Endothelial cell of umbilical vein (primary cell): ENCODE results near the gene NME4. TPM values are rescaled to one million over a fixed set of nuclear protein-coding genes. Genes with fewer than 3 reads are reported as not detected.

ENCODE experiments used
- Bru-seq: library from RNA; stranded (reverse); fragments of 400-500 nt; gene quantifications from one replicate; lab custom pipeline; 2021; lab: Mats Ljungman, UMichigan
- BruChase-seq, 2 experiments: library from RNA; stranded (reverse); fragments of 400-500 nt; gene quantifications; one replicate each; lab custom pipeline; 2021; lab: Mats Ljungman, UMichigan
- BruUV-seq: library from RNA; stranded (reverse); fragments of 400-500 nt; replicated peaks from 2 replicates; lab custom pipeline; 2021; lab: Mats Ljungman, UMichigan
- CTCF ChIA-PET: fragments of 300-600, 350-600 bp; sonication (Branson Sonifier 250); formaldehyde crosslinking; loops from one replicate; lab custom pipeline; 2021; ENCODE audit warnings: antibody characterized with exemption, inconsistent platforms; lab: Charles Lee
- POLR2A ChIA-PET: fragments of 300-600, 350-600 bp; sonication (Branson Sonifier 250); formaldehyde crosslinking; loops from one replicate; lab custom pipeline; 2021; ENCODE audit warnings: antibody characterized with exemption, inconsistent platforms; lab: Charles Lee
- DNase-seq: peaks from one replicate; pipeline ENCODE4 v3.0.0-alpha.2; 2011; ENCODE audit warnings: low read depth, low spot score
- FAIRE-seq: peaks from 2 replicates; lab custom pipeline; 2011; peaks lifted over from hg19 to GRCh38; lab: Jason Lieb, UNC
- H2AFZ ChIP-seq: 2 replicates; pipeline ENCODE4 v1.6.0; 2012; ENCODE audit warnings: low read depth, low read length, control low read depth, inconsistent platforms
- H3K27ac ChIP-seq: 2 replicates; pipeline ENCODE4 v1.5.1; 2011; ENCODE audit warnings: low read depth, mild to moderate bottlenecking, control low read depth, low read length, moderate library complexity; ENCODE audit not compliant: insufficient read depth
- H3K27me3 ChIP-seq, 2 experiments: 2 replicates each; pipeline versions ENCODE4 v1.6.0 to v1.6.1; 2011; ENCODE audit warnings: low read length in 2 of 2, mixed read lengths in 1 of 2; ENCODE audit not compliant: control insufficient read depth in 2 of 2, insufficient read depth in 2 of 2
- H3K36me3 ChIP-seq, 2 experiments: 2 replicates in 1 of 2; 3 replicates in 1 of 2; pipeline ENCODE4 v1.5.1; 2011; ENCODE audit warnings: low read length in 2 of 2, mild to moderate bottlenecking in 1 of 2, moderate library complexity in 1 of 2; ENCODE audit not compliant: control insufficient read depth in 2 of 2, insufficient read depth in 2 of 2; ENCODE audit errors: extremely low read depth in 1 of 2
- H3K4me1 ChIP-seq: 3 replicates; pipeline ENCODE4 v1.5.1; 2011; ENCODE audit warnings: mild to moderate bottlenecking, low read length; ENCODE audit not compliant: control insufficient read depth, insufficient read depth; ENCODE audit errors: extremely low read depth
- H3K4me2 ChIP-seq: 2 replicates; pipeline ENCODE4 v1.6.1; 2011; ENCODE audit warnings: low read length, control low read depth, mixed read lengths; ENCODE audit not compliant: insufficient read depth
- H3K4me3 ChIP-seq, 3 experiments: fragments of 200-600 bp in 1 of 3; sonication (generic), shearing (Covaris generic) in 1 of 3; replicated peaks in 1 of 3; 2 replicates each; pipeline ENCODE4 v1.5.1; 2011 to 2016; ENCODE audit warnings: control low read depth in 3 of 3, low read length in 3 of 3, mild to moderate bottlenecking in 2 of 3, inconsistent platforms in 1 of 3, low read depth in 1 of 3, moderate library complexity in 1 of 3; ENCODE audit not compliant: insufficient read depth in 1 of 3
- H3K79me2 ChIP-seq: 2 replicates; pipeline ENCODE4 v1.6.0; 2012; ENCODE audit warnings: low read length, inconsistent platforms; ENCODE audit not compliant: control insufficient read depth, insufficient read depth
- H3K9ac ChIP-seq: replicated peaks from 2 replicates; pipeline ENCODE3; 2011; ENCODE audit warnings: low read length, control low read depth; ENCODE audit not compliant: insufficient read depth; ENCODE audit errors: extremely low read depth
- H3K9me1 ChIP-seq: replicated peaks from 3 replicates; pipeline ENCODE4 v1.6.0; 2011; ENCODE audit warnings: mild to moderate bottlenecking, low read length; ENCODE audit not compliant: control insufficient read depth, insufficient read depth; ENCODE audit errors: extremely low read depth
- H3K9me3 ChIP-seq: replicated peaks from 2 replicates; pipeline ENCODE4 v1.5.1; 2012; ENCODE audit warnings: low read length, inconsistent platforms; ENCODE audit not compliant: control insufficient read depth, insufficient read depth
- H4K20me1 ChIP-seq: replicated peaks from 2 replicates; pipeline ENCODE3; 2011; ENCODE audit warnings: mild to moderate bottlenecking, low read length; ENCODE audit not compliant: control insufficient read depth, insufficient read depth; ENCODE audit errors: extremely low read depth
- EZH2 ChIP-seq: IDR thresholded peaks from 2 replicates; pipeline ENCODE4 v1.6.1; 2012; ENCODE audit warnings: borderline replicate concordance, low read depth, mild to moderate bottlenecking, moderate library complexity, low read length, inconsistent platforms; ENCODE audit not compliant: severe bottlenecking
- FOS ChIP-seq: IDR thresholded peaks from 2 replicates; pipeline ENCODE4 v1.6.1; 2011; ENCODE audit warnings: mild to moderate bottlenecking, low read length, moderate library complexity, borderline replicate concordance; ENCODE audit not compliant: insufficient read depth
- GATA2 ChIP-seq: IDR thresholded peaks from 2 replicates; pipeline ENCODE4 v1.7.0; 2011; ENCODE audit warnings: low read depth, mild to moderate bottlenecking, moderate library complexity, mixed read lengths, low read length; ENCODE audit not compliant: insufficient read length, insufficient read depth
- JUN ChIP-seq: IDR thresholded peaks from 2 replicates; pipeline ENCODE4 v1.6.1; 2011; ENCODE audit warnings: borderline replicate concordance, low read depth; ENCODE audit not compliant: insufficient read length, insufficient read depth
- MYC ChIP-seq: IDR thresholded peaks from one replicate; pipeline ENCODE4 v1.6.1; 2011; ENCODE audit warnings: mild to moderate bottlenecking, low read depth, low read length
- POLR2A ChIP-seq: IDR thresholded peaks from 2 replicates; pipeline ENCODE4 v1.6.1; 2012; ENCODE audit warnings: low read depth, mild to moderate bottlenecking, control low read depth, low read length
- POLR2AphosphoS5 ChIP-seq: IDR thresholded peaks from 2 replicates; pipeline ENCODE4 v1.6.1; 2012; ENCODE audit warnings: low read depth, mild to moderate bottlenecking, control low read depth, low read length, moderate library complexity; ENCODE audit not compliant: insufficient read depth
- dilution Hi-C: fragments of 300-500 bp; cut with MboI; formaldehyde crosslinking; loops from one replicate; pipeline ENCODE4 v1.15.0; 2019; ENCODE audit warnings: low sequenced_read_pairs; ENCODE audit not compliant: extremely low pct_ligation_motif_present
- intact Hi-C: fragments of 100-400 bp; cut with micrococcal nuclease; formaldehyde crosslinking; loops from one replicate; pipeline ENCODE4 v1.10.0; 2022
- long read RNA-seq: library from polyadenylated mRNA; stranded (forward); transcript quantifications from one replicate; pipeline ENCODE4 v2.0.0, GENCODE V29; 2021
- polyA minus RNA-seq, 3 experiments: library from RNA; depleted of rRNA, polyadenylated mRNA; stranded (reverse); fragments of >200 nt; gene quantifications; 1 replicate in 1 of 3; 2 replicates in 2 of 3; pipeline ENCODE4 v1.2.3, GENCODE V29; 2011
- polyA plus RNA-seq, 4 experiments: library from polyadenylated mRNA; depleted of rRNA in 3 of 4; stranded (reverse) in 3 of 4; unstranded in 1 of 4; fragments of >200 nt; gene quantifications; 2 replicates each; pipeline versions ENCODE4 v1.2.1 to v1.2.3, GENCODE V29; 2011 to 2012; ENCODE audit warnings: missing spikeins in 1 of 4
- total RNA-seq: library from RNA; stranded (reverse); gene quantifications from 2 replicates; pipeline ENCODE4 v1.2.3, GENCODE V29; 2021
- TF ChIP-seq, protein P1 (sequence below), 2 donors: IDR thresholded peaks; 1 replicate in 1 of 2; 2 replicates in 1 of 2; pipeline ENCODE4 v1.5.1; 2011; ENCODE audit warnings: low read length in 2 of 2, mild to moderate bottlenecking in 2 of 2, moderate library complexity in 2 of 2, control low read depth in 1 of 2, inconsistent platforms in 1 of 2, low read depth in 1 of 2; ENCODE audit not compliant: insufficient read depth in 1 of 2; ENCODE audit errors: extremely low read depth in 1 of 2
- TF ChIP-seq, protein P2 (sequence below): IDR thresholded peaks from 2 replicates; pipeline ENCODE4 v1.6.1; 2011; ENCODE audit not compliant: insufficient read depth, insufficient read length

The NME4 gene
- total RNA-seq (166 and 170 TPM in 2 replicates), polyA plus RNA-seq (264 and 412 TPM in 2 replicates), polyA minus RNA-seq (70.2 and 79.0 TPM in 2 replicates), Bru-seq, nascent RNA (percentile 58 among the genes with signal in this experiment), BruChase-seq, experiment 1, labeled RNA remaining after a 6-hour chase (percentile 86 among the genes with signal in this experiment), BruChase-seq, experiment 2, labeled RNA remaining after a 2-hour chase (percentile 69 among the genes with signal in this experiment)
- polyA plus RNA-seq (2011; cell fraction: cytosol; rRNA removed): 190 and 214 TPM in 2 replicates
- 111 and 145 TPM in 2 replicates for polyA plus RNA-seq (2011; cell fraction: nucleus; rRNA removed)
- polyA plus RNA-seq (2012): 180 and 258 TPM in 2 replicates
- polyA minus RNA-seq (2011; cell fraction: cytosol; rRNA and poly(A)+ RNA removed): 15.6 TPM
- 21.5 and 33.0 TPM in 2 replicates for polyA minus RNA-seq (2011; cell fraction: nucleus; rRNA and poly(A)+ RNA removed)
- long read RNA-seq, transcript NME4-204 (5 exons, 966 nt): minor isoform, 8 of 1,136 reads
- long read RNA-seq, transcript NME4-201 (5 exons, 995 nt): major isoform, 209 of 1,136 reads
- long read RNA-seq, partial matches to known transcripts: 9 of 1,136 reads
- long read RNA-seq, other reads (novel, unspliced or antisense): 900 of 1,136 reads

DNA sequence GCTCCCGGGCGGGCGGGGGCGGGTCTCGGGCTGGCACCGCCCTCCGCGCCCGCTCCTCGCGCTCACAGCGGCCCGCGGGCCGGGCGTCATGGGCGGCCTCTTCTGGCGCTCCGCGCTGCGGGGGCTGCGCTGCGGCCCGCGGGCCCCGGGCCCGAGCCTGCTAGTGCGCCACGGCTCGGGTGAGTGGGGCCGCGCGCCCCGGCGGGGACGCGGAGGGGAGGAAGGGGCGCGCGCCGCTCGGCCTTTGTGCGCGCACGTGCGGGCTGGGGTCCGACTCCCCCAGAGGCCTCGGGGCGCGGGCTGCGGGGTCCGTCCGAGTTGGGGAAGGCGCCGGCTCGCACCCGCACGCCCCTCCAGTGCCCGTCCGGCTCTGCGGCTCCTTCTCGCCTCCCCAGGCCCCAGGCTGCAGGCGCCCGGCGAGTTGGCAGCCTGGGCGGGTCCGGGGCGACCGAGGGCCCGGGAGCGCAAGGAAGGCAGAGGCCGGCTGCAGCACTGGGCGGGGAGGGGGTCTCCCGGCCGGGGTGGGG lies at the start of gene NME4:
Gene NME4 (plus strand): TSS at position 65 of the 527 bp plus-strand sequence. CDS start 24 bp downstream, at position 89.
- TF ChIP-seq FOS: no peak
- TF ChIP-seq POLR2A: peak; percentile 40
- peak; percentile 71 for TF ChIP-seq POLR2AphosphoS5
- Histone ChIP-seq H3K9me1 (no peaks in the 10 kb centered on the region), H3K36me3 (peaks cover 0 to 7% of the 10 kb centered on the region in 2 experiments), H3K27me3 (no peaks in the 10 kb centered on the region), H4K20me1 (no peaks in the 10 kb centered on the region), H3K27ac (peak within 1 kb of the TSS; percentile 46), H3K4me1 (peaks cover 10% of the 10 kb centered on the region), H3K4me3 (peak within 1 kb of the TSS; percentile 36 to 72 (median 57)), H3K4me2 (peak within 1 kb of the TSS; percentile 67), H3K9me3 (no peaks in the 10 kb centered on the region), H3K9ac (peak within 1 kb of the TSS; percentile 71), H2AFZ (peak within 1 kb of the TSS; percentile 77), H3K79me2 (peaks cover 5% of the 10 kb centered on the region)
- CTCF ChIA-PET: interaction anchor here (0.8 to 1.3 kb wide), 3 partner anchors 15 to 82 kb away, joined by 3 to 8 read pairs (median 3); partner anchors contain the start of genes PGAP6 and RAB11FIP3
- intact Hi-C loops (loop anchor here (2.0 kb wide), 1 partner anchor 130 kb away; the partner anchor contains the start of gene CAPN15), dilution Hi-C loops (no loop called here)
- BruUV-seq: no TSS peak
- DNase-seq (peak; percentile 19), FAIRE-seq (peak; percentile 12)
- POLR2A ChIA-PET: no interaction called here

DNA sequence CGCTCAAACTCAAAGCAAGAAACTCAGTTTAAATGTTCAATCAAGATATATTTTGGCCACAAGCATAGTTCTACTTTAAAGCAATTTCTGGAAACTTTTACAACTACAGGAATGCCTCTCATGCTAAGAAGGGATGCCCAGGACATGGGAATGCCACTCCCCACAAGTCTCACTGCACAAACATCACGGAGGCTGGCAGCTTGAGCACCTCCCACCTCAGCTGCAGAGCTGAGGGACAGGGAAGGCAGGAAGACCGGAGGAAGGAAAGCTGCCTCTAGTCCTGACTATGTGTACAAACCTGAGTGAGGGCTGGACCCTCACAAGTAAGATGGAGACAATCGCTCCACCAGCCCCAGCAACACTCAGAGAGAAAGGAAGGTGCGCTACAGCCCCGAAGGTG lies 49.8 kb upstream of the NME4 start:
- no peak overlapping the region for H3K4me3 ChIP-seq
- ChIA-PET CTCF (no interaction called here), POLR2A (no interaction called here)
- no TSS peak for BruUV-seq
- DNase-seq: no peak
- H3K9me3 ChIP-seq: no peaks in the 10 kb centered on the region
- H3K27ac ChIP-seq: no peak overlapping the region
- intact Hi-C loops: no loop called here
- H3K36me3 ChIP-seq: peaks cover 0 to 13% of the 10 kb centered on the region in 2 experiments
- no peak overlapping the region for H2AFZ ChIP-seq
- H3K27me3 ChIP-seq: no peaks in the 10 kb centered on the region
- no peak overlapping the region for H3K9ac ChIP-seq
- peaks cover 6% of the 10 kb centered on the region for H3K4me1 ChIP-seq
- dilution Hi-C loops: no loop called here
- no peak for FAIRE-seq
- peaks cover 2% of the 10 kb centered on the region for H4K20me1 ChIP-seq
- no peaks in the 10 kb centered on the region for H3K9me1 ChIP-seq
- TF ChIP-seq, protein P1, sequence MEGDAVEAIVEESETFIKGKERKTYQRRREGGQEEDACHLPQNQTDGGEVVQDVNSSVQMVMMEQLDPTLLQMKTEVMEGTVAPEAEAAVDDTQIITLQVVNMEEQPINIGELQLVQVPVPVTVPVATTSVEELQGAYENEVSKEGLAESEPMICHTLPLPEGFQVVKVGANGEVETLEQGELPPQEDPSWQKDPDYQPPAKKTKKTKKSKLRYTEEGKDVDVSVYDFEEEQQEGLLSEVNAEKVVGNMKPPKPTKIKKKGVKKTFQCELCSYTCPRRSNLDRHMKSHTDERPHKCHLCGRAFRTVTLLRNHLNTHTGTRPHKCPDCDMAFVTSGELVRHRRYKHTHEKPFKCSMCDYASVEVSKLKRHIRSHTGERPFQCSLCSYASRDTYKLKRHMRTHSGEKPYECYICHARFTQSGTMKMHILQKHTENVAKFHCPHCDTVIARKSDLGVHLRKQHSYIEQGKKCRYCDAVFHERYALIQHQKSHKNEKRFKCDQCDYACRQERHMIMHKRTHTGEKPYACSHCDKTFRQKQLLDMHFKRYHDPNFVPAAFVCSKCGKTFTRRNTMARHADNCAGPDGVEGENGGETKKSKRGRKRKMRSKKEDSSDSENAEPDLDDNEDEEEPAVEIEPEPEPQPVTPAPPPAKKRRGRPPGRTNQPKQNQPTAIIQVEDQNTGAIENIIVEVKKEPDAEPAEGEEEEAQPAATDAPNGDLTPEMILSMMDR (IDR thresholded peaks at IDR 0.05; ENCODE audit: extremely low read depth in 1 of 2, insufficient read depth in 1 of 2, low read depth in 1 of 2, low read length in 2 of 2): no peak
- TF ChIP-seq POLR2A (no peak), JUN (no peak), EZH2 (no peak), FOS (no peak), GATA2 (no peak), MYC (no peak), POLR2AphosphoS5 (no peak)
- TF ChIP-seq, protein P2, sequence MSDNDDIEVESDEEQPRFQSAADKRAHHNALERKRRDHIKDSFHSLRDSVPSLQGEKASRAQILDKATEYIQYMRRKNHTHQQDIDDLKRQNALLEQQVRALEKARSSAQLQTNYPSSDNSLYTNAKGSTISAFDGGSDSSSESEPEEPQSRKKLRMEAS: no peak
- no peak overlapping the region for H3K4me2 ChIP-seq
- peaks cover 83% of the 10 kb centered on the region for H3K79me2 ChIP-seq
